Natural killer cell (primary cell): ENCODE results near the gene SLC15A1. TPM values are rescaled to one million over a fixed set of nuclear protein-coding genes. Genes with fewer than 3 reads are reported as not detected.

Experiments
- ATAC-seq, 3 donors: fragments of 150-1000 bp in 2 of 3; fragments of 200-7000 bp in 1 of 3; cut with Tn5 transposase; 1 replicate in 1 of 3; 2 replicates in 2 of 3; pipeline ENCODE4 v1.10.0; 2021; ENCODE audit warnings: mild to moderate bottlenecking in 2 of 3, moderate library complexity in 2 of 3
- DNase-seq, 2 donors: peaks; one replicate each; pipeline versions ENCODE4 v3.0.0 to v3.0.0-alpha.2; 2013 to 2021; ENCODE audit warnings: mixed read lengths in 1 of 2
- H3K27ac ChIP-seq: one replicate; pipeline ENCODE4 v1.5.1; 2013; ENCODE audit warnings: mild to moderate bottlenecking, low read length
- H3K27me3 ChIP-seq: one replicate; pipeline ENCODE4 v1.6.1; 2013; ENCODE audit warnings: low read length; ENCODE audit not compliant: control insufficient read depth, insufficient read depth
- H3K36me3 ChIP-seq: one replicate; pipeline ENCODE4 v1.6.1; 2013; ENCODE audit warnings: low read length; ENCODE audit not compliant: control insufficient read depth, insufficient read depth
- H3K4me1 ChIP-seq: one replicate; pipeline ENCODE4 v1.6.1; 2013; ENCODE audit warnings: low read length; ENCODE audit not compliant: control insufficient read depth, insufficient read depth
- H3K4me3 ChIP-seq: one replicate; pipeline ENCODE4 v1.5.1; 2013; ENCODE audit warnings: low read length
- H3K9me3 ChIP-seq: one replicate; pipeline ENCODE4 v1.6.1; 2013; ENCODE audit warnings: low read length; ENCODE audit not compliant: control insufficient read depth, insufficient read depth
- H3K27ac Mint-ChIP-seq, 2 donors: one replicate each; pipeline ENCODE4 v1.8.0; 2022; ENCODE audit warnings: mild to moderate bottlenecking in 2 of 2, mixed read lengths in 2 of 2, moderate library complexity in 1 of 2
- H3K27me3 Mint-ChIP-seq, 2 donors: one replicate each; pipeline ENCODE4 v1.8.0; 2022; ENCODE audit warnings: low read depth in 2 of 2, mixed read lengths in 2 of 2
- H3K36me3 Mint-ChIP-seq: one replicate; pipeline ENCODE4 v1.8.0; 2022; ENCODE audit warnings: mixed read lengths
- H3K4me1 Mint-ChIP-seq, 2 donors: one replicate each; pipeline ENCODE4 v1.8.0; 2022; ENCODE audit warnings: mixed read lengths in 2 of 2
- H3K4me3 Mint-ChIP-seq: one replicate; pipeline ENCODE4 v1.8.0; 2022; ENCODE audit warnings: mild to moderate bottlenecking, moderate library complexity, mixed read lengths
- H3K9me3 Mint-ChIP-seq, 2 donors: one replicate each; pipeline ENCODE4 v1.8.0; 2022; ENCODE audit warnings: mixed read lengths in 2 of 2
- CTCF ChIP-seq: fragments of 200-600 bp; IDR thresholded peaks from one replicate; pipeline ENCODE4 v1.8.0; 2022; ENCODE audit warnings: antibody characterized with exemption
- WGBS: methylation state at CpG from one replicate; pipeline ENCODE4 v1.1.7; 2013; ENCODE audit warnings: missing lambda C conversion rate; ENCODE audit not compliant: insufficient coverage; 5-methylcytosine and 5-hydroxymethylcytosine counted together
- intact Hi-C: fragments of 100-400 bp; cut with micrococcal nuclease; formaldehyde crosslinking; loops from one replicate; pipeline ENCODE4 v1.14.2; 2022
- total RNA-seq, 4 donors: library from RNA; stranded (reverse); fragments of 120-200 nt in 1 of 4; gene quantifications; one replicate each; pipeline versions ENCODE4 v1.2.3 to v1.2.4, GENCODE V29; 2013 to 2022

Gene SLC15A1
- total RNA-seq, 3 donors from 2014 or later (not counting 1 experiment from before 2014, with no cell fraction given) = not detected

GRCh38 chr13:98689347-98689968 lies 63.0 kb downstream of the SLC15A1 start:
- no peak overlapping the region for H3K4me3 ChIP-seq
- H3K4me3 Mint-ChIP-seq = no peak overlapping the region
- H3K27me3 Mint-ChIP-seq = peaks cover 5 to 18% of the 10 kb centered on the region in 2 donors
- intact Hi-C loops = no loop called here
- H3K27me3 ChIP-seq = no peaks in the 10 kb centered on the region
- H3K36me3 Mint-ChIP-seq = no peaks in the 10 kb centered on the region
- H3K4me1 ChIP-seq = no peaks in the 10 kb centered on the region
- no peaks in the 10 kb centered on the region for H3K9me3 Mint-ChIP-seq
- H3K4me1 Mint-ChIP-seq = no peaks in the 10 kb centered on the region
- no peak for TF ChIP-seq CTCF
- no peak for ATAC-seq
- H3K27ac ChIP-seq = no peak overlapping the region
- H3K9me3 ChIP-seq = no peaks in the 10 kb centered on the region
- DNase-seq = no peak
- H3K36me3 ChIP-seq = no peaks in the 10 kb centered on the region
- 84% methylated on average over 6 of the region's 6 CpGs for WGBS
- H3K27ac Mint-ChIP-seq = no peak overlapping the region

- Histone ChIP-seq H3K27ac (no peak overlapping the region), H3K9me3 (no peaks in the 10 kb centered on the region), H3K4me3 (no peak overlapping the region), H3K27me3 (no peaks in the 10 kb centered on the region), H3K36me3 (no peaks in the 10 kb centered on the region), H3K4me1 (no peaks in the 10 kb centered on the region)
- Mint-ChIP-seq H3K4me3 (no peak overlapping the region), H3K27me3 (peaks cover 5 to 18% of the 10 kb centered on the region in 2 donors), H3K9me3 (no peaks in the 10 kb centered on the region), H3K36me3 (no peaks in the 10 kb centered on the region), H3K4me1 (no peaks in the 10 kb centered on the region), H3K27ac (no peak overlapping the region)
- DNase-seq (no peak), ATAC-seq (no peak)
- intact Hi-C loops = no loop called here
- TF ChIP-seq CTCF = no peak
- 74% methylated on average over 2 of the region's 2 CpGs for WGBS
Measured at GRCh38 chr13:98688373-98688772, 64.1 kb downstream of the SLC15A1 start.

- Histone ChIP-seq H3K4me1 (no peaks in the 10 kb centered on the region), H3K4me3 (no peak overlapping the region), H3K9me3 (no peaks in the 10 kb centered on the region), H3K36me3 (no peaks in the 10 kb centered on the region), H3K27ac (no peak overlapping the region), H3K27me3 (no peaks in the 10 kb centered on the region)
- Mint-ChIP-seq H3K36me3 (no peaks in the 10 kb centered on the region), H3K27ac (no peak overlapping the region), H3K4me1 (no peaks in the 10 kb centered on the region), H3K4me3 (no peak overlapping the region), H3K9me3 (no peaks in the 10 kb centered on the region), H3K27me3 (peaks cover 6 to 18% of the 10 kb centered on the region in 2 donors)
- ATAC-seq = no peak
- no peak for DNase-seq
- 95% methylated on average over 5 of the region's 5 CpGs for WGBS
- intact Hi-C loops = no loop called here
- no peak for TF ChIP-seq CTCF
Measured at GRCh38 chr13:98687319-98687718, 65.2 kb downstream of the SLC15A1 start.

DNA sequence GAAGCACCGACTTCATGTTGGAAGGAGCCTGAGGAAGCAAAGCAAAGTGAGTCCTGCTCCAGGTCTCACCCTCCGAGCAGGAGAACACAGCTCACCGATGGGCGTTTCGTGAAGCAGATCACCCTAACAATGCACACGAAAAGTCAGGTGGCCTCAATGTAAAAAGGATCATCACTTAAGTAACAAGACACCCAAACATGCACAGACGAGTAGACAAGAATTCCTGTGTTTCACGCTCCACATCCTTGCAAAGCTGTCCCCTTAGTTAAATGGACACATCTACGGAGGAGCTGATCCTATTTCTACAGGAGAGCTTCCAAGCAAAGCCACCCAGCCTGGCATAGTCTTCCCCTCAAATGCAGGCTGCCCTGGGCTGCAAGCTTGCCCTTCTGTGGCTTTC lies 66.2 kb downstream of the SLC15A1 start:
- no peak overlapping the region for H3K4me3 ChIP-seq
- Mint-ChIP-seq H3K27me3 (peaks cover 8 to 18% of the 10 kb centered on the region in 2 donors), H3K9me3 (no peaks in the 10 kb centered on the region), H3K4me1 (no peaks in the 10 kb centered on the region), H3K27ac (no peak overlapping the region), H3K4me3 (no peak overlapping the region), H3K36me3 (no peaks in the 10 kb centered on the region)
- WGBS = 90% methylated on average over 9 of the region's 9 CpGs
- H3K36me3 ChIP-seq = no peaks in the 10 kb centered on the region
- ATAC-seq (no peak), DNase-seq (no peak)
- no peak for TF ChIP-seq CTCF
- no peak overlapping the region for H3K27ac ChIP-seq
- no peaks in the 10 kb centered on the region for H3K9me3 ChIP-seq
- intact Hi-C loops = no loop called here
- H3K27me3 ChIP-seq = no peaks in the 10 kb centered on the region
- no peaks in the 10 kb centered on the region for H3K4me1 ChIP-seq
